SK-N-SH treated with all-trans-retinoic acid at 6 μM for 48 hours (cell line): Measurements from ENCODE around the gene MIGA2.

Source experiments
- ATAC-seq: fragments of 200-7000 bp; cut with Tn5 transposase; 3 replicates; pipeline ENCODE4 v1.9.1; 2020; ENCODE audit warnings: mild to moderate bottlenecking, moderate library complexity
- ARNTL ChIP-seq: fragments of 450-650 bp; formaldehyde crosslinking; IDR thresholded peaks from 2 replicates; pipeline ENCODE4 v1.5.0; 2020; ENCODE audit warnings: low read depth, mild to moderate bottlenecking, moderate library complexity, borderline replicate concordance
- BACH2 ChIP-seq: fragments of 250-450 bp; sonication (Bioruptor Pico); IDR thresholded peaks from 2 replicates; pipeline ENCODE4 v1.9.0; 2021; ENCODE audit warnings: mild to moderate bottlenecking, borderline replicate concordance
- CSDC2 ChIP-seq: fragments of 250-450 bp; sonication (Bioruptor Pico); IDR thresholded peaks from 2 replicates; pipeline ENCODE4 v1.5.0; 2020; ENCODE audit warnings: mild to moderate bottlenecking, moderate library complexity
- ESRRG ChIP-seq: fragments of 250-450 bp; sonication (Bioruptor Pico); IDR thresholded peaks from 2 replicates; pipeline ENCODE4 v1.6.1; 2021; ENCODE audit warnings: mild to moderate bottlenecking
- GLIS3 ChIP-seq: fragments of 250-450 bp; sonication (Bioruptor Pico); IDR thresholded peaks from 2 replicates; pipeline ENCODE4 v1.5.0; 2020; ENCODE audit warnings: mild to moderate bottlenecking, moderate library complexity
- ISL1 ChIP-seq: fragments of 250-450 bp; sonication (Bioruptor Pico); IDR thresholded peaks from 2 replicates; pipeline ENCODE4 v2.1.2; 2022; ENCODE audit warnings: mild to moderate bottlenecking, moderate library complexity
- OSR1 ChIP-seq: fragments of 250-450 bp; sonication (Bioruptor Pico); IDR thresholded peaks from 2 replicates; pipeline ENCODE4 v1.8.0; 2022; ENCODE audit warnings: moderate library complexity, mild to moderate bottlenecking, inconsistent platforms
- PPARA ChIP-seq: fragments of 250-450 bp; sonication (Bioruptor Pico); IDR thresholded peaks from 2 replicates; pipeline ENCODE4 v1.5.0; 2020; ENCODE audit warnings: mild to moderate bottlenecking, borderline replicate concordance
- RARB ChIP-seq: fragments of 250-450 bp; sonication (Bioruptor Pico); IDR thresholded peaks from 2 replicates; pipeline ENCODE4 v1.8.0; 2021; ENCODE audit warnings: mild to moderate bottlenecking, moderate library complexity
- SNAI2 ChIP-seq: fragments of 250-450 bp; sonication (Bioruptor Pico); IDR thresholded peaks from 2 replicates; pipeline ENCODE4 v1.5.0; 2020; ENCODE audit warnings: mild to moderate bottlenecking, moderate library complexity
- TOX ChIP-seq: fragments of 250-450 bp; sonication (Bioruptor Pico); IDR thresholded peaks from 2 replicates; pipeline ENCODE4 v1.8.0; 2021; ENCODE audit warnings: mild to moderate bottlenecking, moderate library complexity, borderline replicate concordance
- ZFP3 ChIP-seq: fragments of 250-450 bp; sonication (Bioruptor Pico); IDR thresholded peaks from 2 replicates; pipeline ENCODE4 v1.5.0; 2020; ENCODE audit warnings: mild to moderate bottlenecking, moderate library complexity
- ZFP30 ChIP-seq: fragments of 450-650 bp; formaldehyde crosslinking; IDR thresholded peaks from 2 replicates; pipeline ENCODE4 v1.5.0; 2022; ENCODE audit warnings: mild to moderate bottlenecking, moderate library complexity
- ZNF565 ChIP-seq: fragments of 450-650 bp; formaldehyde crosslinking; conservative IDR thresholded peaks from 2 replicates; pipeline ENCODE4 v1.5.0; 2020; ENCODE audit warnings: low read depth, mild to moderate bottlenecking, moderate library complexity
- ZNF70 ChIP-seq: fragments of 450-650 bp; formaldehyde crosslinking; IDR thresholded peaks from 2 replicates; pipeline ENCODE4 v1.5.0; 2020; ENCODE audit warnings: mild to moderate bottlenecking, moderate library complexity
- TF ChIP-seq, protein P1 (sequence below): fragments of 250-450 bp; sonication (Bioruptor Pico); IDR thresholded peaks from 2 replicates; pipeline ENCODE4 v1.5.0; 2020; ENCODE audit warnings: mild to moderate bottlenecking, moderate library complexity
- TF ChIP-seq, protein P2 (sequence below): fragments of 250-450 bp; sonication (Bioruptor Pico); IDR thresholded peaks from 2 replicates; pipeline ENCODE4 v1.5.1; 2021; ENCODE audit warnings: mild to moderate bottlenecking, moderate library complexity
- TF ChIP-seq, protein P3 (sequence below): fragments of 250-450 bp; sonication (Bioruptor Pico); IDR thresholded peaks from 2 replicates; pipeline ENCODE4 v1.8.0; 2021; ENCODE audit warnings: low read depth, mild to moderate bottlenecking, moderate library complexity, borderline replicate concordance
- TF ChIP-seq, protein P4 (sequence below): fragments of 250-450 bp; sonication (Bioruptor Pico); IDR thresholded peaks from 2 replicates; pipeline ENCODE4 v1.5.1; 2020; ENCODE audit warnings: low read depth, mild to moderate bottlenecking, moderate library complexity
- TF ChIP-seq, protein P5 (sequence below): fragments of 250-450 bp; sonication (Bioruptor Pico); IDR thresholded peaks from 2 replicates; pipeline ENCODE4 v1.8.0; 2020; ENCODE audit warnings: mild to moderate bottlenecking, moderate library complexity, borderline replicate concordance

Gene MIGA2

DNA sequence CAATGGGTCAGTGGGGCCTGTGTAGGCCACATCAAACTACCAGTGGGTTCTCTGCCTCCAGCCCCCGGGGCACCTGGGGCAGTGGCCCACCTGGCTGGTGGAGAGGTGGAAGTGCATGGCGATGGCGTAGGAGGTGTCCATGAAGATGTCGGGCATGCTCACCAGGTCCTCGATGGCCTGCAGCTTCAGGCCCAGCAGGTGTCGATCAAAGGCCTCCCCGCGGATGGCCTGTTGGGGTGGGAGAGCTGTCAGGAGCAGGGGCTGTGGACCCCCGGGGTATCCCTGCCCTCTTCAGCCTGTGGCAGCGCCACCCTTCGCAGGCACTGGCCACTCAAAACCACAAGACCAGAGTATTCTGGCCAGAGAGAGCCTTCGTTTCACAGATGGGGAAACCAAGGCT, 59.5 kb downstream of the MIGA2 start (continued):
- TF ChIP-seq RARB (CRISPR knock-in tag): no peak
- no peak for TF ChIP-seq ZNF70 (CRISPR knock-in tag)
- no peak for TF ChIP-seq PPARA (CRISPR knock-in tag)
- no peak for TF ChIP-seq ZFP3
- no peak for TF ChIP-seq OSR1
- no peak for TF ChIP-seq ISL1 (CRISPR knock-in tag)
- no peak for TF ChIP-seq ZNF565 (CRISPR knock-in tag)
- no peak for TF ChIP-seq ESRRG (CRISPR knock-in tag)
- TF ChIP-seq SNAI2 (CRISPR knock-in tag): no peak

DNA sequence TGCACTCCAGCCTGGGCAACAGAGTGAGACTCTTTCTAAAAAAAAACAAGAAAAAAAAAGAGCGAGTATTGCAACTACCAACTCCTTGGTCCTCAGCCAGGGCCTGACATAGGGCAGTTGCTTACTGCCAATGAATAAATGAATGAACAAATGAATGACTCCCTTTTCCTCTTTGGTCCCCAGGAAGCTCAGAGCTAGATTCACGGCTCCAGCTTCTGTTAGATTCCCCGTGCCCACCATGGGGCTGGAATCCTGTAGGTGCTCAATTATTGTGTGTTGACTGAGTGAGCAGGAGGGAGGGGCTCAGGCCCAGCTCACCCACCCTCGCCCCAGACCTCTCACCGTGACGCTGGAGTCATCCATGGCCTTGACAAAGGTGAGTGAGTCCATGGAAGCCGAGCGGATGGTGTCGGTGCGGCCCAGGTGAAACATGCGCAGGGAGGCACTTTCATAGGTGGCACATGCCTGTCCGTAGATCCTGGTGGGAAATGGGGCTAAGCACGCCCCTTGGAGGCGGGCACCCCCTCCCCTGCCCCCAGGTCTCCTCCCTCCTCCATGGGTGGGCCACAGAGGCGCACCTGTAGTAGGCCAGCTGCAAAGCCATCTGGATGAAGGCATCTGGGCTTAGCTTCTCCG, 61.4 kb downstream of the MIGA2 start:
- ATAC-seq: no peak
- no peak for TF ChIP-seq CSDC2 (CRISPR knock-in tag)
- TF ChIP-seq PPARA (CRISPR knock-in tag): no peak
- TF ChIP-seq, protein P1, sequence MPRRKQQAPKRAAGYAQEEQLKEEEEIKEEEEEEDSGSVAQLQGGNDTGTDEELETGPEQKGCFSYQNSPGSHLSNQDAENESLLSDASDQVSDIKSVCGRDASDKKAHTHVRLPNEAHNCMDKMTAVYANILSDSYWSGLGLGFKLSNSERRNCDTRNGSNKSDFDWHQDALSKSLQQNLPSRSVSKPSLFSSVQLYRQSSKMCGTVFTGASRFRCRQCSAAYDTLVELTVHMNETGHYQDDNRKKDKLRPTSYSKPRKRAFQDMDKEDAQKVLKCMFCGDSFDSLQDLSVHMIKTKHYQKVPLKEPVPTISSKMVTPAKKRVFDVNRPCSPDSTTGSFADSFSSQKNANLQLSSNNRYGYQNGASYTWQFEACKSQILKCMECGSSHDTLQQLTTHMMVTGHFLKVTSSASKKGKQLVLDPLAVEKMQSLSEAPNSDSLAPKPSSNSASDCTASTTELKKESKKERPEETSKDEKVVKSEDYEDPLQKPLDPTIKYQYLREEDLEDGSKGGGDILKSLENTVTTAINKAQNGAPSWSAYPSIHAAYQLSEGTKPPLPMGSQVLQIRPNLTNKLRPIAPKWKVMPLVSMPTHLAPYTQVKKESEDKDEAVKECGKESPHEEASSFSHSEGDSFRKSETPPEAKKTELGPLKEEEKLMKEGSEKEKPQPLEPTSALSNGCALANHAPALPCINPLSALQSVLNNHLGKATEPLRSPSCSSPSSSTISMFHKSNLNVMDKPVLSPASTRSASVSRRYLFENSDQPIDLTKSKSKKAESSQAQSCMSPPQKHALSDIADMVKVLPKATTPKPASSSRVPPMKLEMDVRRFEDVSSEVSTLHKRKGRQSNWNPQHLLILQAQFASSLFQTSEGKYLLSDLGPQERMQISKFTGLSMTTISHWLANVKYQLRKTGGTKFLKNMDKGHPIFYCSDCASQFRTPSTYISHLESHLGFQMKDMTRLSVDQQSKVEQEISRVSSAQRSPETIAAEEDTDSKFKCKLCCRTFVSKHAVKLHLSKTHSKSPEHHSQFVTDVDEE (CRISPR knock-in tag): no peak
- TF ChIP-seq, protein P2, sequence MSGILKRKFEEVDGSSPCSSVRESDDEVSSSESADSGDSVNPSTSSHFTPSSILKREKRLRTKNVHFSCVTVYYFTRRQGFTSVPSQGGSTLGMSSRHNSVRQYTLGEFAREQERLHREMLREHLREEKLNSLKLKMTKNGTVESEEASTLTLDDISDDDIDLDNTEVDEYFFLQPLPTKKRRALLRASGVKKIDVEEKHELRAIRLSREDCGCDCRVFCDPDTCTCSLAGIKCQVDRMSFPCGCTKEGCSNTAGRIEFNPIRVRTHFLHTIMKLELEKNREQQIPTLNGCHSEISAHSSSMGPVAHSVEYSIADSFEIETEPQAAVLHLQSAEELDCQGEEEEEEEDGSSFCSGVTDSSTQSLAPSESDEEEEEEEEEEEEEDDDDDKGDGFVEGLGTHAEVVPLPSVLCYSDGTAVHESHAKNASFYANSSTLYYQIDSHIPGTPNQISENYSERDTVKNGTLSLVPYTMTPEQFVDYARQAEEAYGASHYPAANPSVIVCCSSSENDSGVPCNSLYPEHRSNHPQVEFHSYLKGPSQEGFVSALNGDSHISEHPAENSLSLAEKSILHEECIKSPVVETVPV: no peak

DNA sequence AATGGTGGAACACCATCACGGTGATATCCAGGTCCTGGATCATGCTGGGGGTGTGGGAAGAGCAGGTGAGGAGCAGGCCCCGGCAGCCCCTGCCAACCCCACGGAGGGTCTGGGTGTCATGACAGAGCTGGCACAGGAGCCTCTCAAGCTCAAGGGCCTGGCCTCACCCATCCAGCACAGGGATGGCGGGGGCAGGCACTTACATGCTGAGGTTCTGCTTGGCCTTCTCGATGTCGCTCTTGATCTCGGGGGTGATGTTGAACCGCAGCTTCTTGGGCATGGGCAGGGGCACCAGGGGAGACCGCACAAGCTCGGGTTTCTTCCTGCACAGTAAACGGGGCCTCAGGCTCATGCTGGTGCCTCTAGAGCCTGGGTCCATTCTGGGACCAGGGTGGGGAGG, 61.9 kb downstream of the MIGA2 start:
- ATAC-seq: no peak
- TF ChIP-seq TOX (CRISPR knock-in tag) (no peak), ZNF70 (CRISPR knock-in tag) (no peak), ESRRG (CRISPR knock-in tag) (no peak), CSDC2 (CRISPR knock-in tag) (no peak), GLIS3 (no peak), OSR1 (no peak), ISL1 (CRISPR knock-in tag) (no peak), ZFP30 (CRISPR knock-in tag) (no peak), ZFP3 (no peak), ZNF565 (CRISPR knock-in tag) (no peak), ARNTL (CRISPR knock-in tag) (no peak), BACH2 (CRISPR knock-in tag) (no peak)
- TF ChIP-seq, protein P2: no peak
- TF ChIP-seq, protein P1 (CRISPR knock-in tag): no peak
- TF ChIP-seq, protein P3, sequence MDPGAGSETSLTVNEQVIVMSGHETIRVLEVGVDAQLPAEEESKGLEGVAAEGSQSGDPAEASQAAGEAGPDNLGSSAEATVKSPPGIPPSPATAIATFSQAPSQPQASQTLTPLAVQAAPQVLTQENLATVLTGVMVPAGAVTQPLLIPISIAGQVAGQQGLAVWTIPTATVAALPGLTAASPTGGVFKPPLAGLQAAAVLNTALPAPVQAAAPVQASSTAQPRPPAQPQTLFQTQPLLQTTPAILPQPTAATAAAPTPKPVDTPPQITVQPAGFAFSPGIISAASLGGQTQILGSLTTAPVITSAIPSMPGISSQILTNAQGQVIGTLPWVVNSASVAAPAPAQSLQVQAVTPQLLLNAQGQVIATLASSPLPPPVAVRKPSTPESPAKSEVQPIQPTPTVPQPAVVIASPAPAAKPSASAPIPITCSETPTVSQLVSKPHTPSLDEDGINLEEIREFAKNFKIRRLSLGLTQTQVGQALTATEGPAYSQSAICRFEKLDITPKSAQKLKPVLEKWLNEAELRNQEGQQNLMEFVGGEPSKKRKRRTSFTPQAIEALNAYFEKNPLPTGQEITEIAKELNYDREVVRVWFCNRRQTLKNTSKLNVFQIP (CRISPR knock-in tag): no peak
- TF ChIP-seq, protein P4, sequence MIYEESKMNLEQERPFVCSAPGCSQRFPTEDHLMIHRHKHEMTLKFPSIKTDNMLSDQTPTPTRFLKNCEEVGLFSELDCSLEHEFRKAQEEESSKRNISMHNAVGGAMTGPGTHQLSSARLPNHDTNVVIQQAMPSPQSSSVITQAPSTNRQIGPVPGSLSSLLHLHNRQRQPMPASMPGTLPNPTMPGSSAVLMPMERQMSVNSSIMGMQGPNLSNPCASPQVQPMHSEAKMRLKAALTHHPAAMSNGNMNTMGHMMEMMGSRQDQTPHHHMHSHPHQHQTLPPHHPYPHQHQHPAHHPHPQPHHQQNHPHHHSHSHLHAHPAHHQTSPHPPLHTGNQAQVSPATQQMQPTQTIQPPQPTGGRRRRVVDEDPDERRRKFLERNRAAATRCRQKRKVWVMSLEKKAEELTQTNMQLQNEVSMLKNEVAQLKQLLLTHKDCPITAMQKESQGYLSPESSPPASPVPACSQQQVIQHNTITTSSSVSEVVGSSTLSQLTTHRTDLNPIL (CRISPR knock-in tag): no peak
- TF ChIP-seq, protein P5, sequence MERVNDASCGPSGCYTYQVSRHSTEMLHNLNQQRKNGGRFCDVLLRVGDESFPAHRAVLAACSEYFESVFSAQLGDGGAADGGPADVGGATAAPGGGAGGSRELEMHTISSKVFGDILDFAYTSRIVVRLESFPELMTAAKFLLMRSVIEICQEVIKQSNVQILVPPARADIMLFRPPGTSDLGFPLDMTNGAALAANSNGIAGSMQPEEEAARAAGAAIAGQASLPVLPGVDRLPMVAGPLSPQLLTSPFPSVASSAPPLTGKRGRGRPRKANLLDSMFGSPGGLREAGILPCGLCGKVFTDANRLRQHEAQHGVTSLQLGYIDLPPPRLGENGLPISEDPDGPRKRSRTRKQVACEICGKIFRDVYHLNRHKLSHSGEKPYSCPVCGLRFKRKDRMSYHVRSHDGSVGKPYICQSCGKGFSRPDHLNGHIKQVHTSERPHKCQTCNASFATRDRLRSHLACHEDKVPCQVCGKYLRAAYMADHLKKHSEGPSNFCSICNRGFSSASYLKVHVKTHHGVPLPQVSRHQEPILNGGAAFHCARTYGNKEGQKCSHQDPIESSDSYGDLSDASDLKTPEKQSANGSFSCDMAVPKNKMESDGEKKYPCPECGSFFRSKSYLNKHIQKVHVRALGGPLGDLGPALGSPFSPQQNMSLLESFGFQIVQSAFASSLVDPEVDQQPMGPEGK (CRISPR knock-in tag): no peak
